A375 (cell line): ENCODE data around the gene RRAGD. TPM values are rescaled to one million over a fixed set of nuclear protein-coding genes. Genes with fewer than 3 reads are reported as not detected.

Experiments
- total RNA-seq: library from RNA; depleted of rRNA; stranded (reverse); fragments of >200 nt; shearing (Covaris generic); gene quantifications from 2 replicates; pipeline ENCODE4 v1.2.3, GENCODE V29; 2014; rRNA removed

Gene RRAGD
- 4.0 and 4.5 TPM in 2 replicates for total RNA-seq

DNA sequence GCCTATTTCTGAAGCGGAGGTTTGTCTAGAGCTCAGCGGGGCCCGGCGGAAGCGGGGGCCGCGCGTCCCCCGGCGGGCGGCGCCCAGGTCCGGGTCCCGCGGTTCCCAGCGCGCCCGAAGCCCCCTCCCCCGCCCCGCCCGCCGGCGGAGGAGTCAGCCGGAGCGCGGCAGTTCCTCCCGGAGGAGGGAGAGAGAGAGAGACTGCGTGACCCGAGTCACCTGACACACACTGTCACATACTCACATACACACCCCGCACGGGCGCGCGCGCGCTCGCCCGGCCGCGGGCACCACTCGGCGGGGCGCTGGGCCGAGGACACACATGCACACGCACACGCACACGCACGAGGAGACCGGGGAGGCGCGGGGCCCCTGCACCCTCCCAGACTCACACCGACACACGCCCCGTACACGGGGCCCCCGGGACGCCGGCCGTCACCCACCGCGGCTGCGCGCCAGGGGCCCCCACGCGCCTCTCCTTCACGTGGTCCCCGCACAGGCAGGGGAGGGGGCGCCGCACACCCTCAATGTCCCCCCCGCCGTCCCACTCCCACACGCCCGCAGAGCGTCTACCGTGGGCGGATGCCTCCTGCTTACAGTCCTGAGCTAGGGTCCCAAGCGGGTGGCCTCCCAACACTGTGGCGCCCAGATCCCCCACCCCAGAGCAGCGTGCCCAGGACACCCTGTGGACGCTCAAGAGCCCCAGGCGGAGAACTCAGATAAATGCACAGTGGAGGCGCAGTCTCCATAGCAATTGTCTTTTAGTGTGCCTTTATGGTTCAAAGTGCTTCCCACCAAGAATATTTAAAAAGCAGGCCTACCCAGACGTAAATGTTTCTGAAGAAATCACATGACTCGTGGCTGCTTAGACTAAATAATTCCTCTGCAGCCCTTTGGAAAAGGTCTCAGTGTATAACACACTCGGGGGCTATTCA, at the start of gene RRAGD:
RRAGD (minus strand) TSS at position 203 of the 935 bp plus-strand sequence. CDS start 280 bp downstream, outside the sequence.

GRCh38 chr6:89432875-89433251, 20.8 kb upstream of the RRAGD start, which contains the start of gene ANKRD6:
Gene ANKRD6 (plus strand): TSS chr6:89433152. CDS start chr6:89566977, 133,825 bp downstream.

DNA sequence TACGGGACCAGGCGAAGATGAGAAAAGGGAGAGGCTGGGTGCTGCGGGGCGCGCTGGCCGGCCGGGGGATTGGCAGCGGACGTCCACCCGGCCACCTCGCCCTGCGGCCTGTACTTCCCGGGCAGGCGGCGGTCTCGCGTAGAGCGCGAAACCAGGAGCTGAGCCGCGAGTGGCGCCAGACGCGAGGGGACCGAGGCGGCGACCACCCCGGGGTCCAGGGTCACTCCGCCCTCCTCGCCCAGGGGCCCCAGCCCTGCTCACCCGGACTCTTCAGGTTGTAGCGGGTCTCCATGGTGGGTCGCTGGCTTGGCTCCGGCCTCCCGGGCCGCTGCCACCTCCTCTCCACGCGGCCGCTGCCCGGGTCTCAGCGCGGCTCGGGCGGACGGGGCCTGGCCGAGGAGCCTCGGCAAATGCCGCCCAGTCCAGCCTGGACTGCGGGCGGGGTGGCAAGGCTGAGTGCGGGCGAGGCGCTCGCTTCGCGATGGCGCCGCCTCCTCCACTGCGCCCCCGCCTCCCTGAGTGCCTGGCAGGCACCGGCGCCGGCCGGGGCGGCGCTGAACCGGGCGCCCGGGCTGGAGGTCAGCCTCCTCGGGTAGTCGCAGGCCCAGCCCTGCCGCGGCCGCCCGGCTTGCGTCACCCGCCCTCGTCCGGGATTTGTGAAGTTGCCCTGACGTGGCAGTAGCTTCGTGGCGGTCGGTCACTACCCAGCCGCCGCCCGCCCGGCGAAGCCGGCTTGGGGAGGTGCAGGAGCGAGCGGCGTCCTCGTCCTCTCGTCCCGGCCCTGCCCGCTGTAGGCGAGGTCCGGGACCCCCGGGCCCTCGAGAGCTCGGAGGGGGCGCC, 59.6 kb downstream of the RRAGD start, which contains the start of gene UBE2J1:
UBE2J1 (minus strand) TSS at position 445 of the 840 bp plus-strand sequence; CDS start at position 292, 153 bp downstream.

DNA sequence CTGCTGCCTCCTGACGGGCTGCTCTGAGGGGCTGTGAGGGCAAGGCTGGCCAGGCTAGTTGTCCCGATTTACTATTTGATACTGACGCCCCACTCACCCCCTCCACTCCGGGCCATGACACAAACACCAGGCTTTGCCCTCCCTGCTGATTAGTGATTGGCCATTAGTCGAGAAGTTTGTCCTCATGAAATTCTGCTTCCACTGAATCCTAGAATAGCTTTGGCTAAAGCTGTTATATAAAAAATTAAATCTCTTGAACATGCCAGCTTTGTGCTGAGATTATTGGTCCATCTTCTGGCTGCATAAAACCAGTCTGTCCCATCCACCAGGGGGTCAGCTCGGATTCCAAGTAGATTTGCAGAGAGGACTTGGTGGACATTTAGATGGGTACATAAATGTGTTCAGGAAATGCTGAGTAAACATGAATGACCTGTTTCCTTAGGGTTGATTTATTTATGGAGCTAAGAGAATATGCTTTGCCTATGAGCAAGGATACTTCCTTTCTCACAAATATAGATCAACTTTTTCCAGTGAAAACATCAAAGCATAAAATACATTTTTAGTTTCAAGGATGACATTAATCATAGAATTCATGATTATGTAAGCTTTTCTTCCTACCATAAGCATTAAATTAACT, 96.7 kb downstream of the RRAGD start, which contains the start of gene GABRR2:
GABRR2 (minus strand) TSS at position 51 of the 637 bp plus-strand sequence. CDS start 134 bp downstream, outside the sequence.

Other genes starting within 250 kb of the RRAGD start
- gene GABRR1, start 194.9 kb downstream of the RRAGD start, total RNA-seq, result not detected in 2 replicates
- gene GABRR2, start 97.0 kb downstream of the RRAGD start, total RNA-seq, result 0.24 and 0.26 TPM in 2 replicates
- gene UBE2J1, start 59.6 kb downstream of the RRAGD start, total RNA-seq, result 20.6 and 21.0 TPM in 2 replicates
- gene ANKRD6, start 20.9 kb upstream of the RRAGD start, total RNA-seq, result 0.91 and 2.7 TPM in 2 replicates
- gene LYRM2, start 226.5 kb upstream of the RRAGD start, total RNA-seq, result 8.6 and 15.3 TPM in 2 replicates